PC-9 (cell line): Measurements from ENCODE around the gene LAMA2. TPM values are rescaled to one million over a fixed set of nuclear protein-coding genes. Genes with fewer than 3 reads are reported as not detected.

Source experiments
- BruUV-seq: library from RNA; stranded (reverse); fragments of 400-500 nt; replicated peaks from 2 replicates; lab custom pipeline; 2021; lab: Mats Ljungman, UMichigan
- CTCF ChIA-PET: fragments of 300-600 bp; sonication (Branson Sonifier 250); formaldehyde crosslinking; loops from one replicate; lab custom pipeline; 2022; ENCODE audit warnings: antibody characterized with exemption; lab: Charles Lee
- POLR2A ChIA-PET: fragments of 300-600 bp; sonication (Branson Sonifier 250); formaldehyde crosslinking; loops from one replicate; lab custom pipeline; 2022; ENCODE audit warnings: antibody characterized with exemption; ENCODE audit not compliant: unreplicated experiment; lab: Charles Lee
- DNase-seq, 2 experiments: peaks; one replicate each; pipeline versions ENCODE4 v3.0.0 to v3.0.0-alpha.2; 2015 to 2022; ENCODE audit warnings: mixed read lengths in 1 of 2
- H2AFZ ChIP-seq: fragments of 200-600 bp; sonication (generic); 2 replicates; pipeline ENCODE4 v1.8.1; 2017; ENCODE audit warnings: antibody characterized with exemption
- H3F3A ChIP-seq: fragments of 200-600 bp; sonication (generic); 2 replicates; pipeline ENCODE4 v1.8.1; 2017; ENCODE audit warnings: antibody characterized with exemption, mild to moderate bottlenecking, low read depth; ENCODE audit not compliant: insufficient read depth
- H3K27ac ChIP-seq: fragments of 200-600 bp; sonication (generic); 2 replicates; pipeline ENCODE4 v1.6.1; 2016; ENCODE audit warnings: mixed run types
- H3K27me3 ChIP-seq: fragments of 200-600 bp; sonication (generic); 2 replicates; pipeline ENCODE4 v1.6.1; 2016; ENCODE audit warnings: low read depth, mixed run types; ENCODE audit not compliant: insufficient read depth
- H3K36me3 ChIP-seq: fragments of 200-600 bp; sonication (generic); 2 replicates; pipeline ENCODE4 v1.6.1; 2016; ENCODE audit warnings: low read depth, mixed run types
- H3K4me1 ChIP-seq: fragments of 200-600 bp; sonication (generic); replicated peaks from 2 replicates; pipeline ENCODE4 v1.6.1; 2016; ENCODE audit warnings: mixed run types; ENCODE audit not compliant: insufficient read depth
- H3K4me2 ChIP-seq: fragments of 200-600 bp; sonication (generic); 2 replicates; pipeline ENCODE4 v1.6.1; 2017; ENCODE audit warnings: mixed run types
- H3K4me3 ChIP-seq: fragments of 200-600 bp; sonication (generic); 2 replicates; pipeline ENCODE4 v1.6.1; 2016; ENCODE audit warnings: mixed run types
- H3K79me2 ChIP-seq: fragments of 200-600 bp; sonication (generic); 2 replicates; pipeline ENCODE4 v1.6.1; 2017; ENCODE audit warnings: low read depth, mixed run types
- H3K9me2 ChIP-seq: fragments of 200-600 bp; sonication (generic); 2 replicates; pipeline ENCODE4 v1.8.1; 2017; ENCODE audit warnings: mild to moderate bottlenecking; ENCODE audit not compliant: insufficient read depth
- H3K9me3 ChIP-seq: fragments of 200-600 bp; sonication (generic); 2 replicates; pipeline ENCODE4 v1.8.1; 2016; ENCODE audit warnings: low read depth; ENCODE audit not compliant: insufficient read depth
- H4K20me1 ChIP-seq: fragments of 200-600 bp; sonication (generic); 2 replicates; pipeline ENCODE4 v1.8.1; 2017; ENCODE audit not compliant: insufficient read depth
- CTCF ChIP-seq: fragments of 200-600 bp; sonication (generic); conservative IDR thresholded peaks from 2 replicates; pipeline ENCODE4 v1.6.1; 2017; ENCODE audit warnings: mixed run types, antibody characterized with exemption, mild to moderate bottlenecking, moderate library complexity
- EZH2 ChIP-seq: fragments of 200-600 bp; sonication (generic); IDR thresholded peaks from 2 replicates; pipeline ENCODE4 v1.8.0; 2017; ENCODE audit warnings: antibody characterized with exemption, low read depth
- intact Hi-C: fragments of 100-400 bp; cut with micrococcal nuclease; formaldehyde crosslinking; loops from one replicate; pipeline ENCODE4 v1.10.0; 2022; ENCODE audit not compliant: unreplicated experiment
- total RNA-seq: library from RNA; stranded (reverse); gene quantifications from 2 replicates; pipeline ENCODE4 v1.2.3, GENCODE V29; 2021

The LAMA2 gene
- total RNA-seq, 1 experiment from 2014 or later = 2.8 TPM

- peak overlapping the region; percentile 92 for H3K27ac ChIP-seq
- ChIA-PET POLR2A (interaction anchor here (0.6 kb wide), 3 partner anchors 54 to 1715 kb away, joined by 3 to 9 read pairs (median 5); no protein-coding TSS in a partner anchor), CTCF (interaction anchor here (0.6 kb wide), 2 partner anchors 11 to 53 kb away, joined by 3 to 4 read pairs; no protein-coding TSS in a partner anchor)
- H2AFZ ChIP-seq = peak overlapping the region; percentile 17; the same call in 1 of the 2 replicates
- peak overlapping the region; percentile 19 for H3K4me3 ChIP-seq
- peaks cover 16% of the 10 kb centered on the region for H3K9me3 ChIP-seq
- H3F3A ChIP-seq = peaks cover 19% of the 10 kb centered on the region
- TF ChIP-seq CTCF = 0 out of 2 replicates have a peak, but pooled peaks have one; percentile 18
- TF ChIP-seq EZH2 = no peak
- H3K4me2 ChIP-seq = peak overlapping the region; percentile 64
- BruUV-seq = no TSS peak
- H3K36me3 ChIP-seq = no peaks in the 10 kb centered on the region
- DNase-seq = peak; percentile 66 to 100
- intact Hi-C loops = loop anchor here (1.0 kb wide), 1 partner anchor 173 kb away; no protein-coding TSS in a partner anchor
- peaks cover 39% of the 10 kb centered on the region for H3K4me1 ChIP-seq
- no peaks in the 10 kb centered on the region for H3K27me3 ChIP-seq
- no peaks in the 10 kb centered on the region for H4K20me1 ChIP-seq
- no peaks in the 10 kb centered on the region for H3K9me2 ChIP-seq
- H3K79me2 ChIP-seq = no peaks in the 10 kb centered on the region
These were observed 435.2 kb downstream of the LAMA2 start for GRCh38 chr6:129317931-129318820.

- DNase-seq = no peak
- CTCF ChIA-PET = no interaction called here
- Histone ChIP-seq H3K4me1 (peaks cover 30% of the 10 kb centered on the region), H3K79me2 (no peaks in the 10 kb centered on the region), H3K9me3 (peaks cover 5% of the 10 kb centered on the region; the same call in 1 of the 2 replicates), H3F3A (peaks cover 15% of the 10 kb centered on the region), H3K4me3 (no peak overlapping the region), H3K27ac (no peak overlapping the region), H3K27me3 (no peaks in the 10 kb centered on the region), H3K4me2 (no peak overlapping the region), H3K36me3 (no peaks in the 10 kb centered on the region), H4K20me1 (no peaks in the 10 kb centered on the region), H3K9me2 (no peaks in the 10 kb centered on the region), H2AFZ (no peak overlapping the region)
- TF ChIP-seq CTCF (no peak), EZH2 (no peak)
- no TSS peak for BruUV-seq
- POLR2A ChIA-PET = no interaction called here
- intact Hi-C loops = no loop called here
These were observed 438.0 kb downstream of the LAMA2 start for GRCh38 chr6:129320892-129321291.

GRCh38 chr6:129321303-129321702, 438.4 kb downstream of the LAMA2 start:
- ChIA-PET POLR2A (no interaction called here), CTCF (no interaction called here)
- Histone ChIP-seq H3K4me2 (no peak overlapping the region), H3K36me3 (no peaks in the 10 kb centered on the region), H3K79me2 (no peaks in the 10 kb centered on the region), H3K4me3 (no peak overlapping the region), H3K27me3 (no peaks in the 10 kb centered on the region), H4K20me1 (no peaks in the 10 kb centered on the region), H2AFZ (no peak overlapping the region), H3K4me1 (peaks cover 30% of the 10 kb centered on the region), H3K27ac (no peak overlapping the region), H3F3A (peaks cover 15% of the 10 kb centered on the region), H3K9me3 (0 out of 2 replicates have a peak, but pooled peaks cover under 1% of the 10 kb centered on the region), H3K9me2 (no peaks in the 10 kb centered on the region)
- TF ChIP-seq CTCF = no peak
- intact Hi-C loops = no loop called here
- no peak for DNase-seq
- BruUV-seq = no TSS peak
